HepG2 (cell line): Measurements from ENCODE around the gene NPPB. TPM values are rescaled to one million over a fixed set of nuclear protein-coding genes. Genes with fewer than 3 reads are reported as not detected.
A peak's percentile ranks its signal among the peaks of the same experiment; 100 is the strongest.

ENCODE experiments used
- CEBPG ChIP-seq: IDR thresholded peaks from 2 replicates; pipeline ENCODE4 v1.6.1; 2016
- DZIP1 ChIP-seq: sonication (generic); formaldehyde crosslinking; IDR thresholded peaks from 2 replicates; pipeline ENCODE4 v1.5.0; 2020; ENCODE audit warnings: mild to moderate bottlenecking, missing genetic modification reagents
- E2F1 ChIP-seq: sonication (generic); formaldehyde crosslinking; IDR thresholded peaks from 2 replicates; pipeline ENCODE4 v1.5.0; 2020; ENCODE audit warnings: missing genetic modification reagents
- GABPA ChIP-seq, 2 experiments: IDR thresholded peaks; 2 replicates each; pipeline ENCODE4 v1.6.1; 2011 to 2016; ENCODE audit warnings: low read depth in 2 of 2, low read length in 1 of 2, missing biosample characterization in 1 of 2, missing genetic modification characterization in 1 of 2
- KAT7 ChIP-seq: IDR thresholded peaks from 2 replicates; pipeline ENCODE4 v1.6.1; 2018; ENCODE audit warnings: borderline replicate concordance, missing compliant biosample characterization
- LCORL ChIP-seq, 2 experiments: fragments of 450-650 bp in 1 of 2; sonication (generic) in 1 of 2; formaldehyde crosslinking in 1 of 2; IDR thresholded peaks; 2 replicates each; pipeline versions ENCODE4 v1.5.0 to v1.6.1; 2017 to 2020; ENCODE audit warnings: antibody characterized with exemption in 1 of 2, missing genetic modification reagents in 1 of 2
- MIER3 ChIP-seq: IDR thresholded peaks from 2 replicates; pipeline ENCODE4 v1.6.1; 2016; ENCODE audit warnings: missing compliant biosample characterization, borderline replicate concordance
- MYNN ChIP-seq: sonication (generic); formaldehyde crosslinking; IDR thresholded peaks from 2 replicates; pipeline ENCODE4 v1.4.0; 2020; ENCODE audit warnings: mild to moderate bottlenecking, low read depth, missing genetic modification reagents
- NFYC ChIP-seq: IDR thresholded peaks from 2 replicates; pipeline ENCODE4 v1.6.1; 2016; ENCODE audit warnings: missing genetic modification reagents, missing compliant biosample characterization
- POLR2AphosphoS2 ChIP-seq: IDR thresholded peaks from 2 replicates; pipeline ENCODE4 v1.6.1; 2011; ENCODE audit warnings: low read depth, low read length, improper control_type of control experiment
- RERE ChIP-seq: IDR thresholded peaks from 2 replicates; pipeline ENCODE4 v1.6.1; 2016; ENCODE audit warnings: low read depth, missing genetic modification reagents, missing compliant biosample characterization
- SRSF9 ChIP-seq: fragments of 200-400 bp; formaldehyde crosslinking; IDR thresholded peaks from 2 replicates; pipeline ENCODE4 v1.6.1; 2018; ENCODE audit warnings: borderline replicate concordance, mild to moderate bottlenecking, low read depth, low read length; ENCODE audit not compliant: insufficient read depth, poor library complexity, severe bottlenecking
- ZBTB37 ChIP-seq: sonication (generic); formaldehyde crosslinking; IDR thresholded peaks from 2 replicates; pipeline ENCODE4 v1.4.0; 2020; ENCODE audit warnings: mild to moderate bottlenecking, missing genetic modification reagents
- ZNF343 ChIP-seq: sonication (generic); formaldehyde crosslinking; IDR thresholded peaks from 2 replicates; pipeline ENCODE4 v1.4.0; 2020; ENCODE audit warnings: mild to moderate bottlenecking, missing genetic modification reagents
- ZNF496 ChIP-seq: sonication (generic); formaldehyde crosslinking; IDR thresholded peaks from 2 replicates; pipeline ENCODE4 v1.8.1; 2023; ENCODE audit warnings: mild to moderate bottlenecking, moderate library complexity, missing genetic modification reagents; ENCODE audit not compliant: insufficient replicate concordance
- ZNF605 ChIP-seq: sonication (generic); formaldehyde crosslinking; IDR thresholded peaks from 2 replicates; pipeline ENCODE4 v1.8.0; 2022; ENCODE audit warnings: mild to moderate bottlenecking, missing genetic modification reagents
- ZNF672 ChIP-seq: sonication (generic); formaldehyde crosslinking; IDR thresholded peaks from 2 replicates; pipeline ENCODE4 v1.8.1; 2022; ENCODE audit warnings: missing genetic modification reagents
- ZNF75D ChIP-seq: sonication (generic); formaldehyde crosslinking; IDR thresholded peaks from 2 replicates; pipeline ENCODE4 v1.8.1; 2023; ENCODE audit warnings: missing genetic modification reagents, mild to moderate bottlenecking, borderline replicate concordance
- polyA plus RNA-seq, 8 experiments: library from polyadenylated mRNA; depleted of rRNA in 3 of 8; stranded (reverse) in 7 of 8; unstranded in 1 of 8; fragments of >200 nt; fragmentation: Illumina TruSeq in 4 of 8; extraction: Trizol in 4 of 8; gene quantifications; 2 replicates each; pipeline versions ENCODE4 v1.2.1 to v1.2.3, GENCODE V29; 2011 to 2016; ENCODE audit warnings: low read depth in 4 of 8, missing spikeins in 1 of 8, mixed read lengths in 1 of 8; ENCODE audit not compliant: insufficient read depth in 1 of 8
- total RNA-seq, 5 experiments: library from RNA; depleted of rRNA; stranded (reverse); fragments of >200 nt; fragmentation: Illumina TruSeq; extraction: Trizol; gene quantifications; 2 replicates each; pipeline ENCODE4 v1.2.3, GENCODE V29; 2016; ENCODE audit warnings: low read depth in 1 of 5

NPPB gene
- total and polyA plus RNA-seq, 2 of the 13 experiments (the other 11 are each of a cell fraction or from before 2014, with no cell fraction given), result 1.9 TPM; not detected in 1

- TF ChIP-seq RERE (peak; percentile 63; the same call in 1 of the 2 replicates), E2F1 (CRISPR knock-in tag) (peak; percentile 43; the same call in 1 of the 2 replicates), MYNN (CRISPR knock-in tag) (no peak), GABPA (IDR thresholded peaks at IDR 0.05; ENCODE audit: low read depth, low read length) (no peak), GABPA (CRISPR knock-in tag; IDR thresholded peaks at IDR 0.05; ENCODE audit: low read depth) (peak; percentile 55), ZNF343 (CRISPR knock-in tag) (no peak), LCORL (IDR thresholded peaks at IDR 0.05) (no peak), LCORL (CRISPR knock-in tag; IDR thresholded peaks at IDR 0.05) (peak; percentile 50; the same call in 1 of the 2 replicates), ZBTB37 (CRISPR knock-in tag) (no peak), MIER3 (CRISPR knock-in tag) (no peak; the same call in 1 of the 2 replicates), DZIP1 (CRISPR knock-in tag) (no peak), POLR2AphosphoS2 (peak; percentile 100), ZNF496 (CRISPR knock-in tag) (no peak), NFYC (peak; percentile 61), ZNF75D (CRISPR knock-in tag) (no peak), CEBPG (CRISPR knock-in tag) (peak; percentile 48), ZNF672 (CRISPR knock-in tag) (no peak), KAT7 (CRISPR knock-in tag) (no peak), SRSF9 (no peak), ZNF605 (CRISPR knock-in tag) (0 out of 2 replicates have a peak, but pooled peaks have one; percentile 1)
Observed at GRCh38 chr1:11908095-11908675, 49.4 kb upstream of the NPPB start (continued).
